ENCODE data around the gene KRT7.

DNA sequence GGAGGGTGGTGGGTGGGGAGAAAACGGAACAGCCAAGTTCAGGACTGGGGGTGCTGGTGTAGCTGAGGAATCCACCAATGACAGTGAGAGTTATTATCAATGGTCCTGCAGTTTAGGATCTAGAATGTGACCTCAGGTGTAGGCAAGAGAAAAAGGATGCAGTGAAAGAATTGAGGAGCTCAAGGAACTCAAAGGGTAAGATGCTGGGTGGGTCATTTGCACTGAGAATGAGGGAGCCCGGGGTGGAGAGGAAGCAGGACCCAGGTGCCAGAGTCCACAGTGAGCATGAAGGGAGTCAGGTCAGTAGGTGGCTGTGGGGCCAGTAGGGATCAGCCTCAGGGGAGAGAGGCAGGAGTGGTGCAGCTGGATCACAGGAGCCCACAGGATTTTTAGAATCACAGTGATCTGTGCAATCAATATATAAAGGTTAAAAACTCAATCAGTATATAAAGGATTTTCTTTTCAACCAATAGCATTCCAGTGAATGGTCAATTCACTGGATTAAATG, 3.2 kb upstream of the KRT7 start:
- TF ChIP-seq, protein P1, sequence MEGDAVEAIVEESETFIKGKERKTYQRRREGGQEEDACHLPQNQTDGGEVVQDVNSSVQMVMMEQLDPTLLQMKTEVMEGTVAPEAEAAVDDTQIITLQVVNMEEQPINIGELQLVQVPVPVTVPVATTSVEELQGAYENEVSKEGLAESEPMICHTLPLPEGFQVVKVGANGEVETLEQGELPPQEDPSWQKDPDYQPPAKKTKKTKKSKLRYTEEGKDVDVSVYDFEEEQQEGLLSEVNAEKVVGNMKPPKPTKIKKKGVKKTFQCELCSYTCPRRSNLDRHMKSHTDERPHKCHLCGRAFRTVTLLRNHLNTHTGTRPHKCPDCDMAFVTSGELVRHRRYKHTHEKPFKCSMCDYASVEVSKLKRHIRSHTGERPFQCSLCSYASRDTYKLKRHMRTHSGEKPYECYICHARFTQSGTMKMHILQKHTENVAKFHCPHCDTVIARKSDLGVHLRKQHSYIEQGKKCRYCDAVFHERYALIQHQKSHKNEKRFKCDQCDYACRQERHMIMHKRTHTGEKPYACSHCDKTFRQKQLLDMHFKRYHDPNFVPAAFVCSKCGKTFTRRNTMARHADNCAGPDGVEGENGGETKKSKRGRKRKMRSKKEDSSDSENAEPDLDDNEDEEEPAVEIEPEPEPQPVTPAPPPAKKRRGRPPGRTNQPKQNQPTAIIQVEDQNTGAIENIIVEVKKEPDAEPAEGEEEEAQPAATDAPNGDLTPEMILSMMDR (IDR thresholded peaks at IDR 0.05; ENCODE audit: insufficient read depth, low read length) = no peak
- TF ChIP-seq POLR2AphosphoS5 (IDR thresholded peaks at IDR 0.05; ENCODE audit: low read depth) = no peak
- TF ChIP-seq GABPA (IDR thresholded peaks at IDR 0.05; ENCODE audit: low read depth) = no peak
